Fibroblast of skin of abdomen (primary cell): ENCODE data around the gene BCAS3.
"Not testable (repeated sequence)": the region's sequence is repeated elsewhere in the genome, so short reads cannot be mapped to it uniquely, and the experiment has no call there.

Source experiments
- DNase-seq: peaks from one replicate; pipeline ENCODE4 v3.0.0-alpha.2; 2013

Gene BCAS3

DNA sequence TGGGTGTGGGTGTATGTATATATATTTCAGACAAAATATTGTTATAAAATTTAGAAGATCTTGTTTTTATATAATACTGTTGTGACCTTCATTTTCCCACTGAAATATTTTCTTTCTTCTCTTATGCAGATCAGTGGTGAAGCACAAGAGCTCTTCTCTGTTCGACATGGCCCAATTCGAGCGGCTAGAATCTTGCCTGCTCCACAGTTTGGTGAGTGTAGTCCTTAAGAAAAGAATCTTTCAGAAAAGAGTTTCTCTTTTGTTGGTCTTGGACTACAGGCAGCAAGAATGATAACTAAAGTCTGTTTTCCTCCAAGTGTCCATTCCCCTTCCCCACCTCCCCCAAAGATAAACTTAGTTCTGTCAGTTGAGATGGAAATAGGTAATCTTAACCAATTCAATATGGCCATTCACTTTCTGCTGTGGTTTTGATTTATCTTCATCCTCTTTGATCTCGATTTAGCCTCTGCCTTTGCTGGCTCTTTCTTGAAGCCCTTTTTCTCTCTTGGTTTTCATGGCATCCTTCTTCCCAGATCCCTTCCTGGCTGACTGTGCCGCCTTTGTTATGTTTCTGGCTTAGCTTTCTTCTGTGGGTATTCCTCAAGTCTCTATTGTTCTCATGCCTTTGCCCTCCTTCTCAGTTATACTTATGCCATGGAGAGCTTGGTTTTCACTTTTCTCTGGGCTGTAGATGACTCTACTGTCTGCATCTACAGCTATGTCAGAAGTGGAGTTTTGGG lies 69.6 kb downstream of the BCAS3 start:
- DNase-seq, result no peak

DNA sequence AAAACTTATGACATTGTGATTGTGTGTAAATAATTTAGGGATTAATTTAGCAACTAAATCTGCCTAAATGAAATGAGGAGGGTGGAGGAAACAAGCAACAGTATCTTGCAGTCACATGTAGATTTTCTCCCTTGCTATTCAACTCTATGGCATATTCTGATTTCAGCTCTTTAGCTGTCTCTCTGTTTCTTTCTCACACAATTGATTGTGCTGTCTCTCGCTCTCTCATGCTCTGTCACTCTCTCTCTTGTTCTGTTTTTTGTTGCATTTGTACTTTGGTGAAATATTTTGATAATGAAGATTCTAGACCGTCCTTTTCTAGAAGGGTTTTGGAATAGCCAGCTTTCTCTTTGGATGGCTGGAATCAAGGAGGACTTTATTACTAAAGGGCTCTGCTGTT lies 70.6 kb downstream of the BCAS3 start:
- no peak for DNase-seq

DNA sequence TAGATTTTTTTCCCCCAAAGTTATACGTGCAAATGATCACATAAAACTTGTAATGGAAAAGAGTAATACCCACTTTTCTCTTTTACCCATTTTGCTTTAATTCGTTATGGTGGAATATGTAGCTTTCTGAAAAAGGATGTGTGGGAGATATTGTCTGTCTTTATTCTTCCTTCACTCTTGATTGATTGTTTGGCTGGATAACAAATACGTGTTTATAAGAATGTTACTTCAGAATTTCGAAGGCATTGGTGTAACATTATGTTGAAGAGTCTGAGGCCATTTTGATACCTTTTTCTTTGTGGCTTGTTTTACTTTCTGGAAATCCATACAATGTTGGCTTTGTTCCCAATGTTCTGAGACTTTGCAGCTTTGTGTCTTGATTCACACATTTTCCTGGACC lies 71.4 kb downstream of the BCAS3 start:
- no peak for DNase-seq

DNA sequence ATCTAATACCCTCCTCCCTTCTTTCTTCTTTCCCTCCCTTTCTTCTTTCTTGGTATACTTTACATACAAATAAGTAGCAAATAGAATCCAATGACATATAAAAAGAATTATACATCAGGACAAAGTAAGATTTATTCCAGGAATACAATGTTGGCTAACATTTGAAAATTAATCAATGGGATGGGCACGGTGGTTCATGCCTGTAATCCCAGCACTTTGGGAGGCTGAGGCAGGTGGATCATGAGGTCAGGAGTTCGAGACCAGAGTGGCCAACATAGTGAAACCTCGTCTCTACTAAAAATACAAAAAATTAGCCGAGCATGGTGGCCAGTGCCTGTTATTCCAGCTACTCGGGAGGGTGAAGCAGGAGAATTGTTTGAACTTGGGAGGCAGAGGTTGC lies 72.1 kb downstream of the BCAS3 start:
- no peak for DNase-seq

DNA sequence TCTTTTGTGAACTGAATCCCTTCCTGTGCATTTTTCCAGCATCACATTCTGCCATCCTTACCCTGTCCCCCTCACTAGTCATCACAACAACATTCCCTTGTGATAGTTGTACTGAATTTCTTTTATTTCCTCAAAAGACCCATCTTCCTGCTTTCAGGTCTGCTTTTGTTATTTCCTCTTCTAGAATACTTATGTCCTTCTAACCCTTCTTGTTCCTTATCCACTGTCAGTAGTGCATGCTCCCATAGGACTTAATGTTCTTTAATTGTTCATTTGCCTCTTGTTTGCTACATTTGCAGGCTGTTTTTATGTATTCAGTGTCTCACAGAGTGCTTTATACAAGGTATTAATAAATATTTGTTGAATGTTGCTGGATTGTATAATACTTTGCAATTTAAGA lies 73.0 kb downstream of the BCAS3 start:
- no peak for DNase-seq

DNA sequence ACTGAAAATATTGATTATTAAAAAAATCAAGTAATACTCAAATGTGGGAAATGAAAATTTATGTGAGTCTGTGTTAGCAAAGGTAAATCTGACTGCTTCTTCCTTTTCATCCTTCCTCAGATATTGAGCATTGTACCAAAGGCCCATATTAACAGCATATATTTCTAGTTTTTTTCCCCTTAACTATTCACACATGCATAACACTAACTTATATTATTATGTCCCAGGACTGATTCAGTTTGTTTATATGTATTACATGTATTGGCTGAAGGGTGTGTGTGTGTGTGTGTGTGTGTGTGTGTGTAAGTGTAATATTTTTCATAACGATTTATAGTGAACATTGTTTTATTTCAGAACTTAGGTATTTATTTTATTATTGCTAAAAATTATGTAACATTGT lies 74.2 kb downstream of the BCAS3 start:
- no peak for DNase-seq

DNA sequence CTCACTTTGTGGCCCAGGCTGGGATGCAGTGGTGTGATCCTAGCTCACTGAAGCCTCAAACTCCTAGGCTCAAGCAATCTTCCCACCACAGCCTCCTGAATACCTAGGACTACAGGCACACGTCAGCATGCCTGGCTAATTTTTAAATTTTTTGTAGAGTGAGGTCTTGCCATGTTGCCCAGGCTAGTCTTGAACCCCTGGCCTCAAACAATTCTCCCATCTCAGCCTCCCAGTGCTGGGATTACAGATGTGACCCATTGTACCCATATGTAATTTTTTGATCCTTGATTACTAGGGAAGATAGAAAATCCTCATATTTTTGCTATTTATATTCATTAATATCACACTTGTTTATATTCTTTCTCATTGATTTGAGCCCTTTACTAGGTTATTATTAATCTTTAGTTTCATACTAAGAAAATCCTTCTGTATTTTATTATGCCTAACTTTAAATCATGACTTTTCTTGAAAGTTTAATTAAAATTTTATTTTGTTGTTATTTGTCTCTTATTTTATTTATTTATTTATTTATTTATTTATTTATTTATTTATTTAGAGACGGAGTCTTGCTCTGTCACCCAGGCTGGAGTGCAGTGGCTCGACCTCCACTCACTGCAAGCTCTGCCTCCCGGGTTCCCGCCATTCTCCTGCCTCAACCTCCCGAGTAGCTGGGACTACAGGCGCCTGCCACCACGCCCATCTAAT lies 75.4 kb downstream of the BCAS3 start:
- DNase-seq, result no peak

DNA sequence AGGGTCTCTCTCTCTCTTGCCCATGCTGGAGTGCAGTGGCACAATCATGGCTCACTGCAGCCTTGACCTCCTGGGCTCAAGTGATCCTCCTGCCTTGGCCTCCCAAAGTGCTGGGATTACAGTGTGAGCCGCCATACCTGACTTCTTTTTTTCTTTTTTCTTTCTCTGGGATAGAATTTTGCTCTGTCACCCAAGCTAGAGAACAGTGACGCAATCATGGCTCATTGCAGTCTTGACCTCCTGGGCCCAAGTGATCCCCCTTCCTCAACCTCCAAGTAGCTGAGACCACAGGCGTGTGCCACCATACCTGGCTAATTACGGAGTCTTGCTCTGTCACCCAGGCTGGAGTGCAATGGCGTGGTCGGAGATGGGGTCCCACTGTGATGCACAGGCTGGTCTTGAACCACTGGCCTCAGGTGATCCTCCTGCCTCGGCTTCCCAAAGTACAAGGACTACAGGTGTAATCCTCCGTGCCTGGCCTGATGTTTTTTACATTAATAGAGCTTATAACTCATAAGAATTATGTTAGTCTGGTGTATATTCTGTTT lies 76.5 kb downstream of the BCAS3 start:
- no peak for DNase-seq

DNA sequence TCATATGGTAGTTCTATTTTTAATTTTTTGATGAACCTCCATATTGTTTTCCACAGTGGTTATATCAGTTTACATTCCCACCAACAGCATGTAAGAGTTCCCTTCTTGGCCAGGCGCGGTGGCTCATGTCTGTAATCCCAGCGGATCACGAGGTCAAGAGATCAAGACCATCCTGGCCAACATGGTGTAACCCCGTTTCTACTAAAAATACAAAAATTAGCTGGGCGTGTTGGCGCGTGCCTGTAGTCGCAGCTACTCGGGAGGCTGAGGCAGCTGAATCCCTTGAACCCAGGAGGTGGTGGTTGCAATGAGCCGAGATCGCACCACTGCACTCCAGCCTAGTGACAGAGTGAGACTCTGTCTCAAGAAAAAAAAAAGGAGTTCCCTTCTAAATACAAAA lies 79.1 kb downstream of the BCAS3 start:
- not testable (repeated sequence) for DNase-seq

DNA sequence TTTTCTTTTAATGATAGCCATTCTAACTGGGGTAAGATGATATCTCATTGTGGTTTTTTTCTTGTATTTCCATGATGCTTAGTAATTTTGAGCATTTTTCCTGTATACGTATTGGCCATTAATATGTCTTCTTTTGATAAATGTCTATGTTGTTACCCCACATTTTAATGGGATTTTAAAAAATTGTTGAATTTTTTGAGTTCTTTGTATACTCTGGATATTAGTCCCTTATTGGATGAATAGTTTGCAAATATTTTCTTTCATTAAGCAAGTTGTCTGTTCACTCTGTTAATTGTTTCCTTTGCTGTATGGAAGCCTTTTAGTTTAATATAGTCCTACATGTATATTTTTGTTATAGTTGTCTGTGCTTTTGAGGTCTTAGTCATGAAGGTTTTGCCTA lies 79.8 kb downstream of the BCAS3 start:
- no peak for DNase-seq

DNA sequence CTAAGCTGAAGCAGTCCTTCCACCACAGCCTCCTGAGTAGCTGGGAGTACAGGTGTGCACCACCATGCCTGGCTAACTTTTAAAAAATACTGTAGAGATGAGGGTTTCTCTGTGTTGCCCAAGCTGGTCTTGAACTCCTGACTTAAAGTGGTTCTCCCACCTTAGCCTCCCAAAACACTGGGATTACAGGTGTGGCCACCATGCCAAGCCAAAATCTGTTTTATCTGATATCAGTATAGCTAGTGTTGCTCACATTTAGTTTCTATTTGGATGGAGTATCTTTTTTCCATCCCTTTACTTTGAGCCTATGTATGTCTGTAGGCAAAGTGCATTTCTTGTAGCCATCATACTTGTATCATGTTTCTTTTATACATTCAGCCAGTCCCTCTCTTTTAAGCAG lies 82.1 kb downstream of the BCAS3 start:
- no peak for DNase-seq

DNA sequence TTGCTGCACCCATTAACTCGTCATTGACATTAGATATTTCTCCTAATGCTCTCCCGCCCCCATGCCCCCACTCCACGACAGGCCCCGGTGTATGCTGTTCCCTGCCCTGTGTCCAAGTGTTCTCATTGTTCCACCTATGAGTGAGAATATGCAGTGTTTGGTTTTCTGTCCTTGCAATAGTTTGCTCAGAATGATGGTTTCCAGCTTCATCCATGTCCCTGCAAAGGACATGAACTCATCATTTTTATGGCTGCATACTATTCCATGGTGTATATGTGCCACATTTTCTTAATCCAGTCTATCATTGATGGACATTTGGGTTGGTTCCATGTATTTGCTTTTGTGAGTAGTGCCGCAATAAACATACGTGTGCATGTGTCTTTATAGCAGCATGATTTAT lies 83.7 kb downstream of the BCAS3 start:
- not testable (repeated sequence) for DNase-seq

DNA sequence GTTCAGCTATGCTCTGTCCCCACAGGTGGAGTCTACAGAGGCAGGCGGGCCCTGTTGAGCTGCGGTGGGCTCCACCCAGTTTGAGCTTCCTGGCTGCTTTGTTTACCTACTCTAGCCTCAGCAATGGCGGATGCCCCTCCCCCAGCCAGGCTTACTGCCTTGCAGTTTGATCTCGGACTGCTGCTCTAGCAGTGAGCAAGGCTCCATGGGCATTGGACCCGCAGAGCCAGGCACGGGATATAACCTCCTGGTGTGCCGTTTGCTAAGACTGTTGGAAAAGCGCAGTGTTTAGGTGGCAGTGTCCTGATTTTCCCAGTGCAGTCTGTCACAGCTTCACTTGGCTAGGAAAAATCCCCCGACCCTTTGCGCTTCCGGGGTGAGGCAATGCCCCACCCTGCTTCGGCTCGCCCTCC lies 89.1 kb downstream of the BCAS3 start:
- no peak for DNase-seq

DNA sequence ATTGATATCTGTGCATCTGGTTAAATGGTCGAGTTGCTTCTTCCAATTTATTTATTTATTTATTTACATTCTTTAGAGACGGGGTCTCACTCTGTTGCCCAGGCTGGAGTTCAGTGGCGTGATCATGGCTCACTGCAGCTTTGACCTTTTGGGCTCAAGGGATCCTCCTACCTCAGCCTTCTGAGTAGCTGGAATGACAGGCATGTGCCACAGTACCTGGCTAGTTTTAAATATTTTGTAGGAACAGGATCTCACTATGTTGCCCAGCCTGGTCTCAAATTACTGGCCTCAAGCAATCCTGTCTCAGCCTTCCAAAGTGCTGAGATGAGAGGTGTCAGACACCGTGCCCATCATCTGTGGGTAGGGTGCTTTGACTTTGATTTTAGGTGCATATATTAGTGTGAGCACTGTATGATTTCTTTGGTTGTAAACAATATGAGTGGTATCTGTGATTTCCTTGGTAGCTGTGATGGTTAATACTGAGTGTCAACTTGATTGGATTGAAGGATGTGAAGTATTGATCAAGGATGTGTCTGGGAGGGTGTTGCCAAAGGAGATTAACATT lies 90.2 kb downstream of the BCAS3 start:
- no peak for DNase-seq

DNA sequence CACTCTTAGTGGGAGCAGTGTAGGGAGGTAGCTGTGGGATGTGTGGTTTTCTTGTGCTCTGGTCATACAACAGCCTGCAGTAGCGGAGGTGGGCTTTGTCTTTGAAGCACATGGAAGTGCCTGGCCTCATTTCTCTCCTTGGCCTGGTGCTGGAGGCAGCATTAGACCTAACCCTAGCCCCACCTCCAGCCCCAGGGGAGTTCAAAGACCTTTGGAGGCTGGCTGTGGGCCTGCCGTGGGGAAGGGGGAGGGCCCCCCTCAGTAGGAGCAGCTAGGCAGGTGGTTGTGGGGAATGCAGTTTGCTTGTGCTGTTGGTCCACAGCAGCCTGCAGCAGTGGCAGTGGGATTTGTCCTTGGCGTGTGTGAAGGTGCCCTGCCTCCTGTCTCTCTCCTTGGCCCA lies 91.7 kb downstream of the BCAS3 start:
- no peak for DNase-seq

DNA sequence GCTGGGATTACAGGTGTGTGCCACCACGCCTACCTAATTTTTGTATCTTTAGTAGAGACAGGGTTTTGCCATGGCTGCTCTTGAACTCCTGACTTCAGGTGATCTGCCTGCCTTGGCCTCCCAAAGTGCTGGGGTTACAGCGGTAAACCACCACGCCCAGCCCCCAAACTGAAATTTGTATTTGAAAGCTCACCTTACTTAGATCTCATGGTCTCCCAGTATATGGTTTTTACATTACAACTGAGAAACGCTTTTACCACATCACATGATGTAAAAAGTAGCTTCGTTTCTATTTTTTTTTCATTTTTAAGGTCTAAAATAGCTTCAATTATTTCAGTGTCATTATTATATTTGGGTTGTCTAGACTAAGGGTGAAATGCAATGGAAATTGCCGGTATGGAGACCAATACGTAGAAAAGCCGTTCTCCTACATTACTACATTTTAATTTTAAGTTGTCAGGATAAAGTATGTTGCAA lies 93.3 kb downstream of the BCAS3 start:
- DNase-seq, result no peak

DNA sequence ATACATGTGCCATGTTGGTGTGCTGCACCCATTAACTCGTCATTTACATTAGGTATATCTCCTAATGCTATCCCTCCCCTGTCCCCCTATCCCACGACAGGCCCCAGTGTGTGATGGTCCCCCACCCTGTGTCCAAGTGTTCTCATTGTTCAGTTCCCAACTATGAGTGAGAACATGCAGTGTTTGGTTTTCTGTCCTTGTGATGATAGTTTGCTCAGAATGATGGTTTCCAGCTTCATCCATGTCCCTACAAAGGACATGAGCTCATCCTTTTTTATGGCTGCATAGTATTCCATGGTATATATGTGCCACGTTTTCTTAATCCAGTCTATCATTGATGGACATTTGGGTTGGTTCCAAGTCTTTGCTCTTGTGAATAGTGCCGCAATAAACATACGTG lies 94.0 kb downstream of the BCAS3 start:
- DNase-seq, result not testable (repeated sequence)

DNA sequence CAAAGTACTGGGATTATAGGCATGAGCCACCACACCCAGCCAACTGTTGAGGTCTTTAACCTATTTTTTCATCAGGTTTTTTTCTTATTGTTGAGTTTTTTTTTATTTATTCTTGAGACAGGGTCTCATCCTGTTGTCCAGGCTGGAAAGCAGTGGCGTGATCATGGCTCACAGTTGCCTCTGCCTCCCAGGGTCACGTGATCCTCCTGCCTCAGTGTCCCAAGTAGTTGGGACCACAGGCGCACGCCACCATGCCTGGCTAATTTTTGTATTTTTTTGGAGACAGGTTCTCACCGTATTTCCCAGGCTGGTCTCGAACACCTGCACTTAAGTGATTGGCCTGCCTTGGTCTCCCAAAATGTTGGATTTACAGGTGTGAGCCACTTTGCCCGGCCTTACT lies 95.9 kb downstream of the BCAS3 start:
- DNase-seq, result no peak

DNA sequence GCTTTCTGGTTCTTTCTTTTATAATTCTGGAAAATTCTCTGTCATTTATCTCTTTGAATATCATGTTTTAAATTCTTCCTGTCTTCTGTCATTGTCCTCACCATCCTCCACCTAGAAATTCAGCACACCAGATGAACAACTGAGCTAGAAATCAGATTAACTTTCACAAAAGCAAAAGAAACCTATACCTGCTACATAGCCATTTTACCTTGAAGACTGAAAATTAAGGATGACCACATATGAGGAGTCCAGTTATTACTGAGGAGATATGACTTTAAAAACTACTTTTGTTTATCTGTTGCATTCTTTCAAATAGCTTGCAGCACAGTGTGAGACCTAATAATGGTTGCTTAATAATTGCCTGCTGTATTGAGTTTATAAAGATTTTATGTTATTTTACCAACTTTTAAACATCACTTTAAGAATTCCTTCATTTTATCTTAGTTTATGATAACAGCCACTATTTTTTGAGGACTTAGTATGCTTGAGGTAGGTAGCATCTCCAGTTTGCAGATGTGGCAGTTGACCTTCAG lies 104.3 kb downstream of the BCAS3 start:
- no peak for DNase-seq

DNA sequence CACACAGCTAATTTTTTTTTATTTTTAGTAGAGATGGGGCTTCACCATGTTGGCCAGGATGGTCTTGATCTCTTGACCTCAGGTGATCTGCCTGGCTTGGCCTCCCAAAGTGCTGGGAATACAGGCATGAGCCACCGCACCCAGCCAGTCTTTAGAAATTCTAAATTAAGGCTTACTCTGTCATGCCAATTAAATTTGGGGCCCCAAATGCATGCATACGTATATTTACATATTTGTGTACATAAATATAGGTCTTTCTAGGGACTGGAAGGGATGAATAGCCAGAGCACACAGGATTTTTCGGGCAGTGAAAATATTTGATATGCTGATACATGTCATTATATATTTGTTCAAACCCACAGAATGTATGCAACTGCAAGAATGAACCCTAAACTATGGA lies 105.1 kb downstream of the BCAS3 start:
- no peak for DNase-seq

DNA sequence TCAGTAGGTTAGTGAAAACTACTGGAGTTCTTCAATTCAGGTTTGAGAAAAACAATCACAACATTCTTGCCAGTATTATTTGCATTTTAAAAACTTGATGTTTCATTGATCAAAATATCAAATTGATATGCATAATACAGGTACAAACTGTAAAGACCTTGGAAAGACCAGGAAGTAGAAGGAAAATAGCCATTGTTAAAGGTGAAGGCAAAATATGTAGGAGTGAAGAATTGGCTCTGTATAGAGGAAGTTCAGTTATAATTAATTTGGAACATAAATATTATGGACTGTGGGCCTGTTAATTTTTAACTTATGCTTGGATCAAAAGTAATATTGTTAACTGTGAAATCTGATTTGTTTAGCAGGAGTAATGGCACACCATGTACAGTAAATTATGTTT lies 112.6 kb downstream of the BCAS3 start:
- DNase-seq, result no peak

DNA sequence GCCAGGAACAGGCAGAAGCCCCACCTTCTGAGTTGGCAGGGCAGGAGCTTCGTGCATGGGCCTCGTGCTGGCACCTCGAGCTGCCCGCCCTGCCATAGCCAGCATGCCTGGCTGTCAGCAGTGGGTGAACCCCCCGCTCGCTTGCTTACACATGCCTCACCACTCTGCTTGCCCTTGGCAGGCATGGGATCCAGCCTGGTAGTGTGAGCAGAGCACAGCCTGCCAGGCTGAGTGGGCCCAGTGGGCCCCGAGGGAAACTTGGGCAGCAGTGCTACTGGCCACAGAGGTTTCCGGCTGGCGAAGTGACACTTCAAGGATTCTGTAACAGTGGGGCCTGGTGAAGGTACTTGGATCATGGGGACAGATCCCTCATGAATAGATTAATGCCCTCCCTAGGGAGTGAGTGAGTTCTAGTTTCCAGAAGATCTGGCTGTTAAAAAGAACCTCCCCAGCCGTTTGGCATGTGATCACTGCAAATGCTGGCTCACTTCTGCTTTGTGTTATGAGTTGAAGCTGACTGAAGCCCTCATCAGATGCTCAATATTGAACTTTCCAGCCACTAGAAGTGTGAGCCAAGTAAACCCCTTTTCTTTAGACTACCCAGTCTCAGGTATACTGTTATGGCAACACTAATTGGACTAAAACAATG lies 114.7 kb downstream of the BCAS3 start:
- DNase-seq, result no peak

DNA sequence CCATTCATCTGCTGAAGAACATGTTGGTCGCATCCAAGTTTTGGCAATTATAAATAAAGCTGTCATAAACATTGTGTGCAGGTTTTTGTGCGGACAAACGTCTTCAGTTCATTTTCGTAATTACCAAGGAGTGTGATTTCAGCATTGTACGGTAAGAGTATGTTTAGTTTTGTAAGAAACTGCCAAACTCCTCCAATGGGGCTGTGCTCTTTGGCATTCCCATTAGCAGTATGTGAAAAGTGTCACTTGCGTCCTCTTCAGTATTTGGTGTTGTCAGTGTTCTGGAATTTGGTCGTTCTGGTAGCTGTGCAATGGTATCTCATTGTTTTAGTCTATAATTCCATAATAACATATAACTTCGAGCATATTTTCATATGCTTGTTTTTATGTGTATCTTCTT lies 120.9 kb downstream of the BCAS3 start:
- no peak for DNase-seq
